OCI-LY7 (cell line): ENCODE data around the gene RAPGEF5. TPM values are rescaled to one million over a fixed set of nuclear protein-coding genes. Genes with fewer than 3 reads are reported as not detected.
A peak's percentile ranks its signal among the peaks of the same experiment; 100 is the strongest.
"Not testable (repeated sequence)": the region's sequence is repeated elsewhere in the genome, so short reads cannot be mapped to it uniquely, and the experiment has no call there.

ENCODE experiments used
- BruUV-seq: library from RNA; stranded (reverse); fragments of 400-500 nt; replicated peaks from 2 replicates; lab custom pipeline; 2021; lab: Mats Ljungman, UMichigan
- CTCF ChIA-PET: fragments of 300-600 bp; sonication (Branson Sonifier 250); formaldehyde crosslinking; loops from one replicate; lab custom pipeline; 2022; ENCODE audit warnings: antibody characterized with exemption; ENCODE audit not compliant: unreplicated experiment; lab: Charles Lee
- POLR2A ChIA-PET: fragments of 300-600 bp; sonication (Branson Sonifier 250); formaldehyde crosslinking; loops from one replicate; lab custom pipeline; 2022; ENCODE audit warnings: antibody characterized with exemption; lab: Charles Lee
- DNase-seq: peaks from one replicate; pipeline ENCODE4 v3.0.0-alpha.2; 2015; ENCODE audit warnings: low spot score
- H2AFZ ChIP-seq: fragments of 200-600 bp; sonication (generic), shearing (Covaris generic); 2 replicates; pipeline ENCODE4 v1.6.1; 2014; ENCODE audit warnings: mild to moderate bottlenecking, antibody characterized with exemption, low read length, moderate library complexity
- H3K27ac ChIP-seq: fragments of 200-600 bp; sonication (generic); 2 replicates; pipeline ENCODE4 v1.5.1; 2014; ENCODE audit warnings: mixed run types, low read depth, mild to moderate bottlenecking, moderate library complexity, low read length, inconsistent platforms; ENCODE audit not compliant: poor library complexity, severe bottlenecking
- H3K36me3 ChIP-seq: fragments of 200-600 bp; sonication (generic); 2 replicates; pipeline ENCODE4 v1.6.1; 2014; ENCODE audit warnings: mild to moderate bottlenecking, antibody characterized with exemption, low read length, moderate library complexity, mixed read lengths; ENCODE audit not compliant: insufficient read depth
- H3K4me1 ChIP-seq: fragments of 200-600 bp; sonication (generic); 2 replicates; pipeline ENCODE4 v1.5.1; 2014; ENCODE audit warnings: mild to moderate bottlenecking, low read length; ENCODE audit not compliant: insufficient read depth, poor library complexity, severe bottlenecking
- H3K4me2 ChIP-seq: fragments of 200-600 bp; sonication (generic); 2 replicates; pipeline ENCODE4 v1.6.1; 2014; ENCODE audit warnings: mild to moderate bottlenecking, low read length
- H3K4me3 ChIP-seq: fragments of 200-600 bp; sonication (generic); 2 replicates; pipeline ENCODE4 v1.5.1; 2014; ENCODE audit warnings: mild to moderate bottlenecking, low read depth, low read length; ENCODE audit not compliant: poor library complexity, severe bottlenecking
- H3K79me2 ChIP-seq: fragments of 200-600 bp; sonication (generic); 2 replicates; pipeline ENCODE4 v1.6.1; 2016; ENCODE audit warnings: low read depth, mild to moderate bottlenecking, low read length, moderate library complexity, mixed read lengths; ENCODE audit not compliant: insufficient read depth
- H3K9me2 ChIP-seq: fragments of 200-600 bp; sonication (generic); 2 replicates; pipeline ENCODE4 v1.6.1; 2016; ENCODE audit warnings: mild to moderate bottlenecking, low read length, mixed read lengths; ENCODE audit not compliant: insufficient read depth
- H3K9me3 ChIP-seq: fragments of 200-600 bp; sonication (generic); 2 replicates; pipeline ENCODE4 v1.6.1; 2014; ENCODE audit warnings: mild to moderate bottlenecking, mixed run types, low read length, mixed read lengths
- H4K20me1 ChIP-seq: fragments of 200-600 bp; sonication (generic); 2 replicates; pipeline ENCODE4 v1.6.1; 2014; ENCODE audit warnings: mild to moderate bottlenecking, antibody characterized with exemption, low read length, moderate library complexity, mixed read lengths; ENCODE audit not compliant: insufficient read depth
- EZH2phosphoT487 ChIP-seq: fragments of 200-600 bp; sonication (generic); IDR thresholded peaks from 2 replicates; pipeline ENCODE4 v1.6.1; 2018; ENCODE audit warnings: low read depth, borderline replicate concordance, mild to moderate bottlenecking, mixed run types, antibody characterized with exemption, low read length, moderate library complexity, mixed read lengths
- intact Hi-C: fragments of 100-400 bp; cut with micrococcal nuclease; formaldehyde crosslinking; loops from one replicate; pipeline ENCODE4 v1.10.0; 2022; ENCODE audit not compliant: unreplicated experiment
- total RNA-seq, 2 experiments: library from RNA; depleted of rRNA in 1 of 2; stranded (reverse); fragments of >200 nt in 1 of 2; shearing (Covaris generic) in 1 of 2; gene quantifications; 2 replicates each; pipeline ENCODE4 v1.2.3, GENCODE V29; 2014 to 2022
- TF ChIP-seq, protein P1 (sequence below): fragments of 200-600 bp; sonication (generic); conservative IDR thresholded peaks from 2 replicates; pipeline ENCODE4 v1.5.1; 2014; ENCODE audit warnings: mild to moderate bottlenecking, antibody characterized with exemption, low read length, moderate library complexity, mixed read lengths

Gene RAPGEF5
- total RNA-seq, 2 experiments from 2014 or later = 114 to 115 TPM

DNA sequence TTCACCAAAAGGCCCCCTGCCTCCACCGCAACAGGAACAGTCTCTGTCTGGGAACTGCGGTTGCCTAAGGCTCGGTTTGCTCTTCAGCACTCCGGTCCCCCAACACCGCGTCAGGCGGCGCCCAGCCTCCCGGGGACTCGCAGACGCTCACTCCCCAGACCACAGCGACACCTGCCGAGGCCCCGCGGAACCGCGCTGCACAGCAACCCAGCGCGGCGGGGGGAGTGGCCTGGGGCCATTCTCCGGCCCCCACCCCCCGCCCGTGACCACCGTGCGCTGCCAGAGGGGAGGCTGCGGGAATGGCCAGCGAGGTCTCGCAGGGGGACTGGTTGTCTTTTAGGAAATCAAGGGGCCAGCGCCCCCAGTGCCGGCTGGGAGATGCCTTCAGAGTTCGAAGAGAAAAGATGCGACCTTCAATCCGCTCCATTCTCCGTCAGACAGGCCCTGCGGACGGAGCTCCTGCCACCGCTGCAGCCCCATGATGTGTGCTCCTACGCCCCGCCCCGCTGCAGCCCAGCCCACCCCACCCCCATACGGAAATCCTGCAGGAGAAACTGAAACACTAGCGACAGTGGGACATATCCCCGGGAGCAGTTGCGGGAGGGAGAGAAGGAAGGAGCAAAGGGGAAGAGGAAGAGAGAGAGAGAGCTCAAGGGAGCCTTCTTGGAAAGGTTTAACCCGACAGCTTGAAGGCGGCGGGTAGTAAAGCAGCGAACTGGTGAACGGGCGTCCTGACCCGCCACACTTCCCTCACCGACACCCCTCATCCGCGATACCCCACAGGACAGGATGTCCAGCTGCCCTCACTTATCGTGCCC lies 273.9 kb downstream of the RAPGEF5 start:
- peak; percentile 79 for DNase-seq
- Histone ChIP-seq H3K4me2 (peak overlapping the region; percentile 84), H3K4me1 (peaks cover 5% of the 10 kb centered on the region), H2AFZ (peak overlapping the region; percentile 48; the same call in 1 of the 2 replicates), H3K27ac (no peak overlapping the region), H3K9me3 (no peaks in the 10 kb centered on the region), H4K20me1 (no peaks in the 10 kb centered on the region), H3K36me3 (no peaks in the 10 kb centered on the region), H3K4me3 (peak overlapping the region; percentile 69), H3K79me2 (no peaks in the 10 kb centered on the region), H3K9me2 (no peaks in the 10 kb centered on the region)
- intact Hi-C loops = loop anchor here (1.0 to 5.0 kb wide), 3 partner anchors 82 to 821 kb away; no protein-coding TSS in a partner anchor
- ChIA-PET POLR2A (interaction anchor here (0.6 to 1.0 kb wide), 8 partner anchors 9 to 1401 kb away, joined by 3 to 5 read pairs (median 3); no protein-coding TSS in a partner anchor), CTCF (interaction anchor here (0.6 to 1.0 kb wide), 3 partner anchors 27 to 499 kb away, joined by 3 to 4 read pairs (median 4); no protein-coding TSS in a partner anchor)
- TF ChIP-seq, protein P1, sequence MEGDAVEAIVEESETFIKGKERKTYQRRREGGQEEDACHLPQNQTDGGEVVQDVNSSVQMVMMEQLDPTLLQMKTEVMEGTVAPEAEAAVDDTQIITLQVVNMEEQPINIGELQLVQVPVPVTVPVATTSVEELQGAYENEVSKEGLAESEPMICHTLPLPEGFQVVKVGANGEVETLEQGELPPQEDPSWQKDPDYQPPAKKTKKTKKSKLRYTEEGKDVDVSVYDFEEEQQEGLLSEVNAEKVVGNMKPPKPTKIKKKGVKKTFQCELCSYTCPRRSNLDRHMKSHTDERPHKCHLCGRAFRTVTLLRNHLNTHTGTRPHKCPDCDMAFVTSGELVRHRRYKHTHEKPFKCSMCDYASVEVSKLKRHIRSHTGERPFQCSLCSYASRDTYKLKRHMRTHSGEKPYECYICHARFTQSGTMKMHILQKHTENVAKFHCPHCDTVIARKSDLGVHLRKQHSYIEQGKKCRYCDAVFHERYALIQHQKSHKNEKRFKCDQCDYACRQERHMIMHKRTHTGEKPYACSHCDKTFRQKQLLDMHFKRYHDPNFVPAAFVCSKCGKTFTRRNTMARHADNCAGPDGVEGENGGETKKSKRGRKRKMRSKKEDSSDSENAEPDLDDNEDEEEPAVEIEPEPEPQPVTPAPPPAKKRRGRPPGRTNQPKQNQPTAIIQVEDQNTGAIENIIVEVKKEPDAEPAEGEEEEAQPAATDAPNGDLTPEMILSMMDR = peak; percentile 93
- TF ChIP-seq EZH2phosphoT487 = no peak
- no TSS peak for BruUV-seq

DNA sequence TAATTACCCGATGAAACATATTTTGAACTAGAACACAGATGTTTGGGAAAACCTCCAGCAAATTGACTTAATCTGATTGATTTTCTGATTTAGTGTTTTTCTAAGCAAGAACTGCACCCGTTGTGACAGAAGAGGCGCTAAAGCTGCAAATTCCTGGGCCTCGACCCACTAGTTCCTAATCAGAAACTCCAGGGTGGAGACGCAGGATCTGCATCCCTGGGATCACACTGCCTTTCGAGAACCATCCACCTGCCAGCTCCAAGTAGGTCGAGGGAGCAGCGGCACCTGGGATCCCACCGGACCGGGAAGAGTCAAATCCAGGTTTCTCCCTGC lies 274.4 kb downstream of the RAPGEF5 start:
- Histone ChIP-seq H3K9me2 (no peaks in the 10 kb centered on the region), H3K9me3 (no peaks in the 10 kb centered on the region), H3K27ac (no peak overlapping the region), H4K20me1 (no peaks in the 10 kb centered on the region), H2AFZ (peak overlapping the region; percentile 48; the same call in 1 of the 2 replicates), H3K36me3 (no peaks in the 10 kb centered on the region), H3K4me1 (peaks cover 5% of the 10 kb centered on the region), H3K4me2 (peak overlapping the region; percentile 84), H3K4me3 (peak overlapping the region; percentile 69), H3K79me2 (no peaks in the 10 kb centered on the region)
- DNase-seq = no peak
- intact Hi-C loops = loop anchor here (2.0 to 5.0 kb wide), 2 partner anchors 82 to 820 kb away; no protein-coding TSS in a partner anchor
- no peak for TF ChIP-seq EZH2phosphoT487
- TF ChIP-seq, protein P1 = no peak
- POLR2A ChIA-PET = interaction anchor here (0.6 kb wide), 2 partner anchors 232 to 457 kb away, joined by 3 read pairs; no protein-coding TSS in a partner anchor
- no TSS peak for BruUV-seq
- CTCF ChIA-PET = no interaction called here

DNA sequence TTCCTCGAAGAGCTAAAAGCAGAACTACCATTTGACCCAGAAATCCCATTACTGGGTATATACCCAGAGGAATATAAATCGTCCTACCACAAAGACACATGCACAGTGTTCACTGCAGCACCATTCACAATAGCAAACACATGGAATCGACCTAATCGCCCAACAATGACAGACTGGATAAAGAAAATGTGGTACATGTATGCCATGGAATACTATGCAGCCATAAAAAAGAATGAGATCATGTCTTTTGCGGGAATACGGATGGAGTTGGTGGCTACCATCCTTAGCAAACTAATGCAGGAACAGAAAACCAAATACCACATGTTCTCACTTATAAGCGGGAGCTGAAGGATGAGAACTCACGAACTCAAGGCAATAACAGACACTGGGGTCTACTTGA lies 276.7 kb downstream of the RAPGEF5 start:
- BruUV-seq, H3K4me1 ChIP-seq, H3K4me3 ChIP-seq, H3K36me3 ChIP-seq, H4K20me1 ChIP-seq, DNase-seq, H3K9me2 ChIP-seq, H3K9me3 ChIP-seq, H2AFZ ChIP-seq, CTCF ChIA-PET, H3K79me2 ChIP-seq, H3K4me2 ChIP-seq, POLR2A ChIA-PET, H3K27ac ChIP-seq: not testable (repeated sequence)
- intact Hi-C loops = loop anchor here (5.0 kb wide), 1 partner anchor 818 kb away; no protein-coding TSS in a partner anchor

DNA sequence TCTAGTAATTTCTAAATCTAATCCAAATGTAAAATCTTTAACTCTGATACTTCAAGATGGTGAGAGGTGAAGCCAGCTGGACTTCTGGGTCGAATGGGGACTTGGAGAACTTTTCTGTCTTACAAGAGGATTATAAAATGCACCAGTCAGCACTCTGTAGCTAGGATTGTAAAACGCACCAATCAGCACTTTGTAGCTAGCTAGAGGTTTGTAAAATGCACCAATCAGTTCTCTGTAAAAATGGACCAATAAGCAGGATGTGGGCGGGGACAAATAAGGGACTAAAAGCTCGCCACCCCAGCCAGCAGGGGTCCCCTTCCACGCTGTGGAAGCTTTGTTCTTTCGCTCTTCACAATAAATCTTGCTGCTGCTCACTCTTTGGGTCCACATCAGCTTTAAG lies 278.1 kb downstream of the RAPGEF5 start:
- peak; percentile 15 for DNase-seq
- POLR2A ChIA-PET = interaction anchor here (1.9 kb wide), 1 partner anchor 12 kb away, joined by 4 read pairs; no protein-coding TSS in a partner anchor
- intact Hi-C loops, H4K20me1 ChIP-seq, H3K4me1 ChIP-seq, BruUV-seq, H2AFZ ChIP-seq, CTCF ChIA-PET, H3K4me2 ChIP-seq, H3K4me3 ChIP-seq, H3K9me3 ChIP-seq, H3K79me2 ChIP-seq, H3K36me3 ChIP-seq, H3K9me2 ChIP-seq, H3K27ac ChIP-seq: not testable (repeated sequence)
